Measurements from ENCODE around the gene SLC30A1.
A peak's percentile ranks its signal among the peaks of the same experiment; 100 is the strongest.

SLC30A1 gene

DNA sequence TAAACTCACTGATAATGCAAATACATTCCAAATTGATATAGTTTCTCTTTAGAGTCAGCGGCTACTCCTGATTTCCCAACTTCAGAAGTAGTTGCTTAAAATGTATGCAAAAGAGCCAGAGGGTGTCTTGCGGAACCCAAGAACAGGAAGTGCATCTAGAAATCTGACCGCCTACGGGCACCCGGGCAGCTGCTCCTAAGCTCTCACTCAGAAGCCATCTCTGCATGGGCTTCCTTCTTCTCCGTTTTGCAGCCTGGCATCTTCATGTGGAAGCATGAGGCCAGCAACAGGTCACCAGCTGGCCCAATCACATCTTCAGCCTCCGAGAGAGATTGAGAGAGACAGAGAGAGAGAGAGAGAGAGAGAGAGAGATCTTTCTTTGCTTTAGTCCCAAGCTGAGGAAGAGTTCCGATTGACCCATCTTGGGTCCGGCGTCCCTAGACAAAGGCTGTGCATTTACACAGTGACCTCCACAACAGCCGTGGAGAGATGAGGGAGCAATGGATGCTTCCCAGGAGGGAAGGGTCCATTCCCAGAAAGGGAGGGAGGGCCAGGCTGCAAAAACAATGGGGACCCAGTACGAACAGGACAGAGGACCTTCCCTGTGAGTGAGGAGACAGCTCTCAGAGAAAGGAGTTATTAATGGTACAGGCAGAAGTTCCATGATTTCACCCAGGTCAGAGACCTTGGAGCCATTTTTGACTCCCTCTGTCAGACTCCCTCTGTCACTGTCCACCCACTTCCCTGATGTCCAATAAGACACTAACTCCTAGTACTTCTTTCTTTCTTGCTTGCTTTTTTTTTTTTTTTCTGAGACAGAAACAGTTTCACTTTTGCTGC is 28.2 kb upstream of the SLC30A1 start:
- H3F3A ChIP-seq (ENCODE audit: insufficient read depth, low read length), result no peaks in the 10 kb centered on the region
- peak overlapping the region; percentile 99 for H2AFZ ChIP-seq (ENCODE audit: low read length)
- no peaks in the 10 kb centered on the region for H3K27me3 ChIP-seq (ENCODE audit: insufficient read depth, low read length)
- H3K4me1 ChIP-seq (ENCODE audit: insufficient read depth, low read length, severe bottlenecking), result peaks cover 25% of the 10 kb centered on the region
- no peaks in the 10 kb centered on the region for H3K79me2 ChIP-seq (ENCODE audit: insufficient read depth, low read length)
- no peaks in the 10 kb centered on the region for H3K9me3 ChIP-seq (ENCODE audit: low read length)
- H3K4me3 ChIP-seq (ENCODE audit: low read depth, low read length, poor library complexity, severe bottlenecking), result peak overlapping the region; percentile 78
- peak overlapping the region; percentile 69 for H3K27ac ChIP-seq (ENCODE audit: low read depth, low read length, poor library complexity, severe bottlenecking)
- peak overlapping the region; percentile 84 for H3K4me2 ChIP-seq (ENCODE audit: low read length)
- TF ChIP-seq EZH2 (IDR thresholded peaks at IDR 0.05; ENCODE audit: borderline replicate concordance, low read length), result no peak
- TF ChIP-seq, protein P1, sequence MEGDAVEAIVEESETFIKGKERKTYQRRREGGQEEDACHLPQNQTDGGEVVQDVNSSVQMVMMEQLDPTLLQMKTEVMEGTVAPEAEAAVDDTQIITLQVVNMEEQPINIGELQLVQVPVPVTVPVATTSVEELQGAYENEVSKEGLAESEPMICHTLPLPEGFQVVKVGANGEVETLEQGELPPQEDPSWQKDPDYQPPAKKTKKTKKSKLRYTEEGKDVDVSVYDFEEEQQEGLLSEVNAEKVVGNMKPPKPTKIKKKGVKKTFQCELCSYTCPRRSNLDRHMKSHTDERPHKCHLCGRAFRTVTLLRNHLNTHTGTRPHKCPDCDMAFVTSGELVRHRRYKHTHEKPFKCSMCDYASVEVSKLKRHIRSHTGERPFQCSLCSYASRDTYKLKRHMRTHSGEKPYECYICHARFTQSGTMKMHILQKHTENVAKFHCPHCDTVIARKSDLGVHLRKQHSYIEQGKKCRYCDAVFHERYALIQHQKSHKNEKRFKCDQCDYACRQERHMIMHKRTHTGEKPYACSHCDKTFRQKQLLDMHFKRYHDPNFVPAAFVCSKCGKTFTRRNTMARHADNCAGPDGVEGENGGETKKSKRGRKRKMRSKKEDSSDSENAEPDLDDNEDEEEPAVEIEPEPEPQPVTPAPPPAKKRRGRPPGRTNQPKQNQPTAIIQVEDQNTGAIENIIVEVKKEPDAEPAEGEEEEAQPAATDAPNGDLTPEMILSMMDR (IDR thresholded peaks at IDR 0.05; ENCODE audit: low read length), result no peak
- no peaks in the 10 kb centered on the region for H4K20me1 ChIP-seq (ENCODE audit: insufficient read depth, low read length)
- no peaks in the 10 kb centered on the region for H3K9me2 ChIP-seq (ENCODE audit: low read depth, low read length)
- H3K36me3 ChIP-seq (ENCODE audit: insufficient read depth, low read length), result no peaks in the 10 kb centered on the region
- H3K9ac ChIP-seq (ENCODE audit: low read length), result peak overlapping the region; percentile 67

GRCh38 chr1:211606332-211606913 is 27.5 kb upstream of the SLC30A1 start:
- peak overlapping the region; percentile 78 for H3K4me3 ChIP-seq (ENCODE audit: low read depth, low read length, poor library complexity, severe bottlenecking)
- no peaks in the 10 kb centered on the region for H3K27me3 ChIP-seq (ENCODE audit: insufficient read depth, low read length)
- H3K9me3 ChIP-seq (ENCODE audit: low read length), result no peaks in the 10 kb centered on the region
- no peaks in the 10 kb centered on the region for H3K9me2 ChIP-seq (ENCODE audit: low read depth, low read length)
- peak overlapping the region; percentile 84 for H3K4me2 ChIP-seq (ENCODE audit: low read length)
- peaks cover 25% of the 10 kb centered on the region for H3K4me1 ChIP-seq (ENCODE audit: insufficient read depth, low read length, severe bottlenecking)
- no peaks in the 10 kb centered on the region; the same call in 1 of the 2 replicates for H3K36me3 ChIP-seq (ENCODE audit: insufficient read depth, low read length)
- TF ChIP-seq, protein P1 (IDR thresholded peaks at IDR 0.05; ENCODE audit: low read length), result no peak
- no peak for TF ChIP-seq EZH2 (IDR thresholded peaks at IDR 0.05; ENCODE audit: borderline replicate concordance, low read length)
- H3K9ac ChIP-seq (ENCODE audit: low read length), result peak overlapping the region; percentile 67
- H3K27ac ChIP-seq (ENCODE audit: low read depth, low read length, poor library complexity, severe bottlenecking), result peak overlapping the region; percentile 69
- no peaks in the 10 kb centered on the region for H3F3A ChIP-seq (ENCODE audit: insufficient read depth, low read length)
- no peaks in the 10 kb centered on the region for H4K20me1 ChIP-seq (ENCODE audit: insufficient read depth, low read length)
- no peaks in the 10 kb centered on the region for H3K79me2 ChIP-seq (ENCODE audit: insufficient read depth, low read length)
- H2AFZ ChIP-seq (ENCODE audit: low read length), result peak overlapping the region; percentile 99

DNA sequence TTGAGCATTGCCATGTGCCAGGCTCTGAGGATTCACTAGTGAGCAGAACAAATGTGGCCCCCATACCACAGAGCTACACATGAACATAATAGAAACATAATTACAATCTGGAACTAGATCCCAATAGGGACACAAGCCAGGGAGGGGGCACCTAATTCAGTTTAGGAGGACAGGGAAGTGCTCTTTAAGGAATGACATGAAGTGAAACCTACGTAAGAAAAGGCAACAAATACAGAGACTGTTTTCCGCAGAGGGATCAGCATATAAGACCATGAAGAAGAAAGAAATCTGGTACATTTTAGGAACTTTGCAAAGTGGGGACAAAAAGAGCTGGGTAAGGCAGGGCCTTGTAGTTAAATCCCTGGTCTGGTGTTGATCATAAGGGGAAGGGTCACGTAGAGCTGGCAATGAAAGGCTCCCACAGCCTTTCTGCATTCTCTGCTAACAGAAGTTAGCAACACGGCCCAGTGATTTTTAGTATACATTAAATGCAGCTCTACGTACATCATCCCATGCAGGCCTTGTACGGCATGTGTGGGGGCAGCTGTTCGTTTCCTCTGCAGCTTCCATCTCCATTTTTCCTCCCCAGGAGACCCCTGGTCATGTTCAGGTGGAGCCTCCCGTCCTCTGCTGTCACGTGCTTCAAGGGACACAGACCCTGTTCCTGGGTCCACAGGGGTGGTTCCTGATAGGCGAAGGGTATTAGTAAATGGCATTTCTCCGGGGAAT is 26.8 kb upstream of the SLC30A1 start:
- no peaks in the 10 kb centered on the region for H4K20me1 ChIP-seq (ENCODE audit: insufficient read depth, low read length)
- no peaks in the 10 kb centered on the region for H3K27me3 ChIP-seq (ENCODE audit: insufficient read depth, low read length)
- H3F3A ChIP-seq (ENCODE audit: insufficient read depth, low read length), result no peaks in the 10 kb centered on the region
- H3K4me3 ChIP-seq (ENCODE audit: low read depth, low read length, poor library complexity, severe bottlenecking), result peak overlapping the region; percentile 78
- TF ChIP-seq, protein P1 (IDR thresholded peaks at IDR 0.05; ENCODE audit: low read length), result no peak
- no peak for TF ChIP-seq EZH2 (IDR thresholded peaks at IDR 0.05; ENCODE audit: borderline replicate concordance, low read length)
- H3K9me3 ChIP-seq (ENCODE audit: low read length), result no peaks in the 10 kb centered on the region
- peak overlapping the region; percentile 84 for H3K4me2 ChIP-seq (ENCODE audit: low read length)
- 0 out of 2 replicates have a peak overlapping the region, but pooled peaks have one; percentile 44 for H2AFZ ChIP-seq (ENCODE audit: low read length)
- no peaks in the 10 kb centered on the region for H3K79me2 ChIP-seq (ENCODE audit: insufficient read depth, low read length)
- H3K9ac ChIP-seq (ENCODE audit: low read length), result peak overlapping the region; percentile 67
- no peaks in the 10 kb centered on the region; the same call in 1 of the 2 replicates for H3K36me3 ChIP-seq (ENCODE audit: insufficient read depth, low read length)
- H3K27ac ChIP-seq (ENCODE audit: low read depth, low read length, poor library complexity, severe bottlenecking), result peak overlapping the region; percentile 69
- H3K9me2 ChIP-seq (ENCODE audit: low read depth, low read length), result no peaks in the 10 kb centered on the region
- H3K4me1 ChIP-seq (ENCODE audit: insufficient read depth, low read length, severe bottlenecking), result peaks cover 25% of the 10 kb centered on the region

Data from OCI-LY1 (cell line).